Stimulated activated CD4-positive, alpha-beta T cell treated with anti-CD3 and anti-CD28 coated beads, Interleukin-12 subunit alpha, Interleukin-12 subunit beta, amount 100 ng/mL, for 24 hours (primary cell): ENCODE results near the gene MRNIP.

Source experiments
- DNase-seq, 2 experiments: peaks; one replicate each; pipeline ENCODE4 v3.0.0-alpha.2; 2020; ENCODE audit warnings: low read depth in 2 of 2

The MRNIP gene, protein sequence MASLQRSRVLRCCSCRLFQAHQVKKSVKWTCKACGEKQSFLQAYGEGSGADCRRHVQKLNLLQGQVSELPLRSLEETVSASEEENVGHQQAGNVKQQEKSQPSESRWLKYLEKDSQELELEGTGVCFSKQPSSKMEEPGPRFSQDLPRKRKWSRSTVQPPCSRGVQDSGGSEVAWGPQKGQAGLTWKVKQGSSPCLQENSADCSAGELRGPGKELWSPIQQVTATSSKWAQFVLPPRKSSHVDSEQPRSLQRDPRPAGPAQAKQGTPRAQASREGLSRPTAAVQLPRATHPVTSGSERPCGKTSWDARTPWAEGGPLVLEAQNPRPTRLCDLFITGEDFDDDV

DNA sequence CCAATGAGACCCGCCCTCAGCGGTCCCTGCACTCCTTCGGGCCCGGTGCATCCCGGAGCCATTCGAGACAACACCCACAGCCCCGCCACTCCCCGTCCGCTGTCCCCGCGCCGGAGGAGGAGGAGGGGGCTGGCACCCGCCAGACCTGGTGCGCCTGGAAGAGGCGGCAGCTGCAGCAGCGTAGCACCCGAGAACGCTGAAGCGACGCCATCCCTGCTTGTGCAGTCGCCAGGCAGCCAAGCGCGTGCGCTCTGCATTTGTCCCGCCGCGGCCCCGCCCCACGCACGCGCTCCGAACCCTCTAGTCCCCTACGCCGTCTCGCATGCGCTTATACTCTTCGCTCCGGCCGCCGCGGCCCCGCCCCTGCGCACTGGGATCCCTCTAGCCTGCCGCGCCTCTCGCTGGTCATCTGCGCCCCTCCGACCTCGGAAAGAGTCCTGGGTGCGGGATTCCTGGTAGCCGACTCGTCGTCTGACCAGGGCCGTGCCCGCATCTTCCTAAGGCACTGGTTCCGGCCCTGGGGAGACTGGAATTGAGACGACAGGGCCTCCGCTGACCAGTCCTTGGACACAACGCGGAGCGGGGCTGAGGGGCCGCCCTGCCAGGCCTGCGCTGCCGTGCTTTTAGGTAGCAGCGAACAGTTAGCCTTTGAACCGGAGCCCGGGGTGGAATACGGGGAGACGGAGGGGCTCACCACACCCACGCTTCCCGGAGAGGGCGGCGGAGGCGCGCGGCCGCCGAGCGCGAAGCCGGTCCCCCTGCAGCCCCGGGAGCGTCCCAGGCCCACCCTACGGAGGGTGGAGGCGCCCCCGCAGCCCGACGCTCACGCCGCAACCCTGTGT, at the start of gene MRNIP:
MRNIP (minus strand) TSS at position 232 of the 842 bp plus-strand sequence; CDS start at position 211, 21 bp downstream.
- DNase-seq: peak; percentile 86 to 91

DNA sequence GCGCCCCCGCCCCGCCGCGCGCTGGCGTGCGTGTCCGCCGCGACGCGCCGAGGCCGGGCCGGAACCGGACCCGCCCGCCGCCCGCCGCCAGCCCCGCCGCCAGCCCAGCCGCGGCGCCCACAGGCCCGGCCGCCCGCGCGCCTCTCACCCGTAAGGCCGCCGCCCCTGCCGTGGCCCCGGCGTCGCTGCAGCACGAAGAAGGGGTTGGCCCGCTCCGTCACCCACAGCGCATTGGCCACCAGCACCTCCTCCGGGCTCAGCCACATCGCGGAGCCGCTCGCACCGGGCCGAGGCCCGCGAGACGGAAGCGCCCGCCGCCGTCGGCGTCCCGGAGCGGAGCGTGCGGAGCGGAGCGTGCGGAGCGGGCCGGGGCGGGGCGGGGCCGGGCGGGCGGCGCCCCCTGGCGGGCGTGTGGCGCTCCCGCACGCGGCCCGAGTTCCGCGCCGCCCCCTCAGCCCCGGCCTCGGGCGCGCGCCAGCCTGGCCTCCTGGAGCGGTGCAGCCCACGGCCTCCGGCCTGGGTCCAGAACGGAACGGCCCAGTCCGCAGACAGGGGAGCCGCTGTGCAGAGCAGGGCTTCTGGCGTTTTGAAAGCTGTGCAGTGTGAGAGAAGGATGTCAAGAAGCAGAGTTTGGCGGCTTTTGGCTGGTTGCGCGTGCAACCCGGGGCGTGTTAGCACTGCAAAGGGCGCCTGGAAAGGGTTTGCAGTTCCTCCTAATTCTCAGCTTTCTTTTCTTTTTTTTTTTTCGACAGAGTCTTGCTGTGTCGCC, 49.1 kb upstream of the MRNIP start, which contains the start of gene TBC1D9B:
TBC1D9B (minus strand) TSS at position 342 of the 769 bp plus-strand sequence; CDS start at position 266, 76 bp downstream.
- DNase-seq: peak; percentile 41

DNA sequence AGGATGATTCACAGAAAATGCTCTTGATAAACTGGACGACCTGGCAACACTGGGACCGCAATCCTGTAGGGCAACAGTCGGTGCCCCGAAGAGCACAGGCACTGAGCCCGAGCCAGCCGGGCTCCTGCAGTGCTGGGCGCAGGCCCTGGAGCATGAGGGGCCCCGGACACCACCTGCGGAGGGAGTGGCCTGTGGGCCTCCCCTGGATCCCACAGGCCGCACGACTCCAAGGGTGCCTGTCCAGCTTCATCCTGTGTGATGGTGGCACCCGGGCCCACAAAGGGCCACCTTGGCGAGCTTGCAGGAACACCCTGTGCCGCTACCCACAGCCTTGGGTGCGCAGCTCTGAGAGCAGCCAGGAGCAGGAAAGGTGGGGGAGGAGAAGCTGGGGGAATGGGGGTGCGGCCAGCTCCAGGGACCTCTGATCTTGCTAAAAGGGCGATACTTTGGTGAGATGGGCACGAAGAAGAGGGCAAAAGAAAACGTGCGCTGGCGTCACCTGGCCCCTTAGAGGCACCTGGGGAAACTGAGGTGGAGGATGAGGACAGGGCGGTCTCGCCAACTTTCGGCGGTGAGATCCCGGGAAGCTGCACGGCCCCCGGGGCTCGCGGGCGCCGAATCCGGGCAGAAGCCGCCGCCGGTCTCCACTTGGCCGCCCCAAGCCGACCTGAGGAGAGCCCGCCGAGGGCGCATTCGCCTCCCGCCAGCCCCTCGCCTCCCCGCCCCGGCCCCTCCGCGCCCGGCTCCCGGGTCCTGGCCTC, 48.4 kb upstream of the MRNIP start:
- no peak for DNase-seq

DNA sequence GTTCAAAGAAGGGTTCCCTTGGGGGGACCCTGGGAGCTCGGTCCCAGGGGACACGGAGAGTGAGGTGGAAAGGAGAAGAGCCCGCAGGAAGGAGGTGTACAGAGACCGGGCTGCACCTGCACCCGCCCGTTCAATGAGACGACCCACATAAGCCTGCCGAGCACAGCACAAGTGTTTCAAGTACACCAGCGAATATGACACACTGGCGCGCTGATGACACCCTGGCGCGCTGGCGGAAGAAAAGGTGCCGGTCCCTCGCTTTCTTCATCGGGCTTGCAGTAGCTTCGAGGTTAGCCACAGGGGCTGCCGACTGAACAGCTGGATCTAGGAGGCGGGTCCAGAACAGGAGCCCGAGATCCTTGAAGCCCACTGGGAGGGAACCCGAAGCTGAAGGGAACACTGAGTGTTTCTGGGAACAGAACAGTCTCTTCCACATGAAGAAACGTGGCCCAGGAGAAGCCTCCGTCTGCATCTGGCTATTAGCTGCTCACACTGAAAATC, 47.7 kb upstream of the MRNIP start:
- no peak for DNase-seq

DNA sequence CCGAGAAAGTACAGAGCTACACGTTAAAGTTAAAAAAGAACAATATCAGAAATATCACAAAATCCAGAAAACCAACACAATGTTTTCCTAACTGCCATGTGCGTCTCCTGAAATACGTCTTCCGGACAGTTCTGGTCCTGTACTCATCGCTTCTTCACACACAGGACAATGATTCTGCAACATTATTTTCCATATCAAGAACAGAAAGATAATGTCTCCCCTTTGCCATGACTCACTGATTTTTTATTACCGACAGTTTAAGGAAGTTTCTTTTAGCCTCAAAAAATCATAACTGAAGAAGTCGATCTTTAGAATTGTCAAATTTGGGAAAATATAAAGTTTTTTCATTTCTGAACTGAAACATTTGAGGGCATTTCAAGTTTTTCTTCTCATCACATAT, 46.5 kb upstream of the MRNIP start:
- no peak for DNase-seq

GRCh38 chr5:179904463-179905160, 46.0 kb upstream of the MRNIP start:
- DNase-seq: no peak

DNA sequence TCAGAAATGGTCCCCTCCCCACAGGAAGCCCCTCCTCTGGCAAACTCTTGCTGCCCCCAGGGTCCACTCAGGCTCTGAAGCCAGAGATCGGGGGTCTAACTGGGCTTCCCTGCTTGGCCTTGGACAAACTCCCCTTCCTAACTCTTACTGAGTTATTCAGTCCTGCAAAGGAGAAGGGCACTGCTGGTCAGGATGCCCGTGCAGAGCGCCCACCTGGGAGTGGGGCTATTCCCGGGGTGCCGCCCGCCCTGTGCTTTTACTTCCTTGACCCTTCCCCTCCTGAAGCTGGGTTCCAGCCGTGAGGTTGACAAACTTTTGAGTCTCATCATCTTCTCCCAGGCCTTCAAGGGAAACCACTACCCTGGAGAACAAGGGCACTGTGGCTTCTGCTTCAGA, 44.1 kb upstream of the MRNIP start:
- no peak for DNase-seq

DNA sequence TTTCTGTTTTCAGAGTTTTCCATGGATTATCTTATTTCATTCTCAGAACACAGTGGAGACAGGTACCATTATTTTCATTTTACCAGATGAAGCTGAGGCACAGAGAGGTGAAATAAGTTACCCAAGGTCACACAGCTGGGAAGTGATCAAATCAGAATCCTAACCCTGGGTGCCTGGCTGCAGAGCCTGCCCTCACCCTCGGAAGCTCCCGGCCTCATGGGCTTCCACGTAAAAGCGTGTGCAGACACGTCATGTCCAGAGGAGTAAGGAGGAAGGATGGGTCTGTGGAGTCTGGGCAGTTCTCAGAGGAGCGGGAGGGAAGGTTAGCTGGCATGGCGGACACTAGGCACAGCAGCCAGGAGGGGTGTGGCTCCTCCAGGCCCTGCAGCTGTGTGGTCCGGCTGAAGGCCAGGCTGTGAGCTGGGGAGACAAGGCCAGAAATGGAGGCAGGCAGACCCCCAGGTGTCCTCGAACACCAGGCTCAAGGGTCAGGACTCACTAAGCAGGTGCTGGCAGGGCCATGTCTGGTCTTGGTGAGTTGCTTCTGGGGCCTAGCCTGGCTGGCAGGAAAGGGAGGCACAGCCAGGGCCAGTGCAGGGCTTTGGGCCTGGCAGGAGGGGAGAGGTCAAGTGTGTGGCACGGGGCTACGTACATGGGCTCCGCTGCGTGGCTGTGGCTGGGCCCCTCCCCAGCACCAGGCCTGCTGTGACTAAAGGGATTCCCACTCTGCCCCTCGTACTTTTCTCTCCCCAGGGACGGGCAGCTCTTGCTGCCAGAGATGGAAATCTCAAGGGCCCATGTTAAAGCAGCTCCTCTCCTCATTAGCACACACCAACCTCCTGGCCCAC, 43.5 kb upstream of the MRNIP start:
- no peak for DNase-seq

DNA sequence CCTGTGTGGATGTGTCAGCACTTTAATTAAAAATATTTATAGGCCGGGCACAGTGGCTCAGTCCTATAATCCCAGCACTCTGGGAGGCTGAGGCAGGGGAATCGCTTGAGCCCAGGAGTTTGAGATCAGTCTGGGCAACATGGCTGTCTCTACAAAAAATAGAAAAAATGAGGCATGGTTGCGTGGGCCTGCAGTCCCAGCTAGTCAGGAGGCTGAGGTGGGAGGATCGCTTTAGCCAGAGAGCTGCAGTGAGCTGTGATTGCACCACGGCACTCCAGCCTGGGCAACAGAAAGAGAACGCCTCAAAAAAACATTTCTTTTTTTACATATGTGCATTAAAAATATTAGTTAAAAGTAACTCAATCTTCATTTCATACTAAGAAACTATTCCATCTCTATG, 42.8 kb upstream of the MRNIP start:
- DNase-seq: no peak

- DNase-seq: no peak
Observed at GRCh38 chr5:179900711-179901110, 42.1 kb upstream of the MRNIP start.

DNA sequence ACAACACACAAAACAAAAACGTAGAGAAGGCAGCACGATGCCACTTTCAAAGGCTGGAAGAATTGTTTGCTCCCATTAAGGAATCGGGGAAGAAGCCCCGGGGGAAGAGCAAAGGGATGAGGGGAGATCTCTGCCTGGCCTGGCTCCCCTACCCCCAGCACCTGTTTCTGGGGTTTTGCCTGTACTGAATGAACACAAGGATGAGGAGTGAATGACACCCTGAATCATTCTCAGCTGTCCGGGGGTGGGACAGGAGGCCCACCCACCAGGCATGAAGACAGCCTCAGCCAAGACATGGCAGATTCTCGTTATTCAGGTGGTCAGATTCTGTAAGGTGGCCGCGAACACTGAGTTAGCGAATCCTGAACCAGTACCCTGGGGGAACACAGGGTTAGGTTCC, 41.6 kb upstream of the MRNIP start:
- no peak for DNase-seq

- no peak for DNase-seq
Observed at GRCh38 chr5:179895861-179896260, 37.2 kb upstream of the MRNIP start.

DNA sequence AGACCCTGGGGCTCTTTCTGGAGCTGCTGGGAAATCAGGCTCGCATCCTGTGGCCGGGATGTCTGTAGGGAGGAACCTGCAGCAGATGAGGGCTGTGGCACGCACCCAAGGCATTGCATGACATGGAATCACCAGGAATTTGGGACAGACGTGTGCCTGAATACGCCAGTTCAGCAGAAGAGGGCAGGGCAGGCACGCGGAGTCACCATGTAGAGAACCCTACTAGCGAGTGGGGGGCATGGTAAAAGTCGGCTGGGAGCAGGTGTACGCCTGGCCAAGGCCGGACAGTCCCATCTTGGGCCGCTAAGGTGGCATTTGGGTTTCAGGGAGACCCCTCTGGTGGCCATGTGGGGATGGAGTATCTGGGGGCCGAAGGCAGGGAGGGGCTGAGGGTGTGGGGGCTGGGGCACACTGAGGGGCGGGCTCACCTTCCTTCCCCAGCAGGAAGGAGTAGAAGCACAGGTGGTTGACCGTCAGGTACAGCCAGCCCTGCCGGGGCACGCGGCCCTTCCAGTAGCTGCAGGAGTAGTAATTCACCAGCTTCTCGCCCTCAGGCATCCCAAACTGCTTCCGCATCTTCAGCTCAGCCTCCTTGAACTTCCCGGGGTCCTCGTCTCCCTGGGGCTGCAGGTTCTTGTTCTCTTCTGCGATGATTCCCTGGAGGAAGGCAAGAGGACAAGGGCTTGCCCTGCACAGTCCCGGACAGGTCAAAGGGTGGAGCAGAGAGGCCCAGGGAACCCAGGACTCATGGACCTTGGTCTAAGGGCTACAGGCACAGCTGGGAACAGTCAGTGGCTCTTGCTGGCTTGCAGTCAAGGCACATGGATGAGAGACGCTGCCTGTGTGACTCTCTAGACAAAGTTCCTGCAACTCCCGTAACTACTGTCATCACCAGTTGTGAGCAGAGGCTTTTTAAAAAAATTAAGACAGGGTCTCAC, 35.6 kb upstream of the MRNIP start:
- no peak for DNase-seq

- DNase-seq: no peak
Observed at GRCh38 chr5:179893076-179893957, 34.7 kb upstream of the MRNIP start.

DNA sequence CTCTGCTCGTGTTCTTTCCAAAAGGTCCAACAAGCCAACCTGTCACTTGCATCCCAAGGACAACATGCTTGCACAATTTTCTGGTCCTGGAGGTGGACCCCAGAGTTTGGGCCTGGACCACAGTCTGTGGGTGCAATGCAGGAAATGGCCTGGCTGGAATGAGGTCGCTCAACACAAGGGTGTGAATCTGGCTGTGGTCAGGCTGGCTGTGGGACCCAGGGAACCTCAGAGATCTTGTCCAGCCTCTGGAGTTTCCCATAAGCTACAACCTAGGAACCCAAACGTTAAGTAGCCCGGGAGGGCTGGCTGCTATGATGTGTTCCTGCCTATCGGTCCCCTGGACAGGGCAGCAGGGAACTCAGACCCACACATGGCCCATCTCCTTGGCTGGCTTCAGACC, 33.6 kb upstream of the MRNIP start:
- DNase-seq: no peak

DNA sequence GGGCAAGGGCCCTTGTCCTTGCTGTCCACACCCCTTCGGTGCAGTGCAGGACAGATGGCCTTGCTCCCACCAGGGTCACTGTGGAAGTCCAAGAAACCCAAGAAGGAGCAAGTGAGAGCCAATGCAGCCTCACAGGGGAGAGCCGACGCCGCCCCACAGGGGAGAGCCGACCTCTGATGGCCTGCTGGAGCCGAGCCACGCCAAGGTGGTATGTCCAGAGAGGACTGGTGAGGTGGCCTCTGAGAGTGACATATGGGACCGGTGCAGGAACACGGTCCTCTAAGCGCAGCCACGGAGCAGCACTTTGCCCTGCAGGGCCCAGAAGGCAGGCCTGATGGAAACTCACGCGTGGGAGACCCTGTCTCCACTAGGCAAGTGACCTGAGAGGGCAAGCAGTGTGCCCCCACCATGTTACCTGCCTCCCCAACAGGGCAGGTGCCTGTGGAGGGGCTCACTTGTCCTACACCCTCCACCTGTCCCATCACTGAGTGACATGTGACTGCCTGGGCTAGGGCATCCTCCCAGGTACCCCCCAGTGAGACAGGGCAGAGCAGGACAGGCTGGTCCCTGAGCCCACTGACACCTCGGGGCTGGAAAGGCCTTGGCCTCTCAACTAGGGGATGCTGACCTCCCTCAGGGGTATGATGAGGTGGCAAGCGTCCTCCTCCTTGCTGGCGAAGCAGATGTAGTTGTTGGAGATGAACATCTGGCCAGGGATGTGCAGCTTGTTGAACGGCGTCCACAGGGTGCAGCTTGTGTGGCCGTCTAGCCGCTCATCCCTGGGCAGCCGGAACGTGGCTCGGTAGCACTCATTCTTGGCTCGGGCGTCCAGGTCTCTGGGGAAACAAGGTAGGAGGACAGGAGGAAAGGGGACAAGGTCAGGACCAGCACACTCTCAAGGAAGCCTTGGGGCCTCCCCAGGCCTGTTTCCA, 32.4 kb upstream of the MRNIP start:
- no peak for DNase-seq
